ENCODE measurements around the gene NR2F6. TPM values are rescaled to one million over a fixed set of nuclear protein-coding genes. Genes with fewer than 3 reads are reported as not detected.

NR2F6 gene
- polyA plus RNA-seq, 1 donor: 61.1 TPM

GRCh38 chr19:17249887-17250548, 4.3 kb upstream of the NR2F6 start:
- DNase-seq: peak in 1 of 2 donors; percentile 36
- no peaks in the 10 kb centered on the region for H3K27me3 ChIP-seq (ENCODE audit: control insufficient read depth, insufficient read depth, low read length)
- H3K36me3 ChIP-seq (ENCODE audit: control insufficient read depth, insufficient read depth, low read length): no peaks in the 10 kb centered on the region
- no peak overlapping the region for H3K4me3 ChIP-seq (ENCODE audit: low read length)
- H3K9me3 ChIP-seq (ENCODE audit: control insufficient read depth, low read depth, low read length): no peaks in the 10 kb centered on the region
- no CpG with 5 or more reads among the region's 15 CpGs for WGBS (ENCODE audit: insufficient coverage, low lambda C conversion rate)
- H3K27ac ChIP-seq (ENCODE audit: low read length): no peak overlapping the region
- peaks cover 31% of the 10 kb centered on the region for H3K4me1 ChIP-seq (ENCODE audit: control insufficient read depth, insufficient read depth, low read length)

DNA sequence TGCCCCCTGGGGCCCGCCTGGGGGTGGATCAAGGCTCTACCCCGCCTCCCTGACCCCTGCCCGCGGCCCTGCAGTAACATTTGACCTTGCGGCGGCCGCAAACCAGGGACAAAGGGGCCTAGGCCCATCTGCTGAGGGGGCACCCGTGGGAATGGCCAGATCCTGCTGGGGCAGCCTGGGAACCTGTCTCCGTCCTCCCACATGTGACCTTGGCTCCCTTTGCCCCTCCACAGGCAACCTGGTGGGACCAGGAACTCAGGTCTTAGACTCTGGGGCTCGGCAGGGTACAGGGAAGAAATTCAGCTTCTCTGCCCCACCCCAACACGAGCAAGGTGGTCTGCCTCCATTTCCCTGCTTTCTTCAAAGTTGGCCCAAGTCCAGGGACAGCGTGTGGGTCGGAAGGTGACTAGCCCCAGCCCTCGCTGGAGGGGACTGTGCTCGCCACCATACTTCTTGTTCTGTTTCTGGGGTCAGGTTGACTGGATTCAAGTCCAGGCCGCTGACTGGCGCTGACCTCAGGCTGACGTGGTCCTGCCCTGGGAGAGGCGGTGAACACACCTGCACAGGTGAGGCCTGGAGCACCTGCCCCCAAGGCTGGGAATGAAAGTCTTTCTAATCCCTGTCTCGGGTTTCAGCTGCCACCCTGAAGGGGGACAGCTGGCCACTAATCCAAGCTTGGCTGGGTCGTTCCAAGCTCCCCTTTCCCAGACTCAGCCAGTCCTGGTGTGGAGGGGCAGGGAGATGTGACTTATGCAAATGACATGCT, 2.5 kb upstream of the NR2F6 start:
- Histone ChIP-seq H3K27me3 (ENCODE audit: control insufficient read depth, insufficient read depth, low read length) (no peaks in the 10 kb centered on the region), H3K4me1 (ENCODE audit: control insufficient read depth, insufficient read depth, low read length) (peaks cover 31% of the 10 kb centered on the region), H3K4me3 (ENCODE audit: low read length) (no peak overlapping the region), H3K27ac (ENCODE audit: low read length) (peak overlapping the region; percentile 92), H3K9me3 (ENCODE audit: control insufficient read depth, low read depth, low read length) (no peaks in the 10 kb centered on the region), H3K36me3 (ENCODE audit: control insufficient read depth, insufficient read depth, low read length) (no peaks in the 10 kb centered on the region)
- WGBS (ENCODE audit: insufficient coverage, low lambda C conversion rate): no CpG with 5 or more reads among the region's 21 CpGs
- DNase-seq: peak in 1 of 2 donors; percentile 82

GRCh38 chr19:17246681-17247425, 1.1 kb upstream of the NR2F6 start:
- no peaks in the 10 kb centered on the region for H3K27me3 ChIP-seq (ENCODE audit: control insufficient read depth, insufficient read depth, low read length)
- 17% methylated on average over 3 of the region's 21 CpGs for WGBS (ENCODE audit: insufficient coverage, low lambda C conversion rate)
- peaks cover 41% of the 10 kb centered on the region for H3K4me1 ChIP-seq (ENCODE audit: control insufficient read depth, insufficient read depth, low read length)
- H3K9me3 ChIP-seq (ENCODE audit: control insufficient read depth, low read depth, low read length): no peaks in the 10 kb centered on the region
- peak overlapping the region; percentile 53 for H3K4me3 ChIP-seq (ENCODE audit: low read length)
- peak overlapping the region; percentile 92 for H3K27ac ChIP-seq (ENCODE audit: low read length)
- no peaks in the 10 kb centered on the region for H3K36me3 ChIP-seq (ENCODE audit: control insufficient read depth, insufficient read depth, low read length)
- no peak for DNase-seq

- peaks cover 59% of the 10 kb centered on the region for H3K4me1 ChIP-seq (ENCODE audit: control insufficient read depth, insufficient read depth, low read length)
- peak overlapping the region; percentile 81 for H3K27ac ChIP-seq (ENCODE audit: low read length)
- peak in 1 of 2 donors; percentile 70 for DNase-seq
- peak overlapping the region; percentile 76 for H3K4me3 ChIP-seq (ENCODE audit: low read length)
- peaks cover 11% of the 10 kb centered on the region for H3K36me3 ChIP-seq (ENCODE audit: control insufficient read depth, insufficient read depth, low read length)
- H3K9me3 ChIP-seq (ENCODE audit: control insufficient read depth, low read depth, low read length): no peaks in the 10 kb centered on the region
- WGBS (ENCODE audit: insufficient coverage, low lambda C conversion rate): no CpG with 5 or more reads among the region's 100 CpGs
- H3K27me3 ChIP-seq (ENCODE audit: control insufficient read depth, insufficient read depth, low read length): no peaks in the 10 kb centered on the region
Measured at GRCh38 chr19:17244618-17245534, 843 bp downstream of the NR2F6 start.

DNA sequence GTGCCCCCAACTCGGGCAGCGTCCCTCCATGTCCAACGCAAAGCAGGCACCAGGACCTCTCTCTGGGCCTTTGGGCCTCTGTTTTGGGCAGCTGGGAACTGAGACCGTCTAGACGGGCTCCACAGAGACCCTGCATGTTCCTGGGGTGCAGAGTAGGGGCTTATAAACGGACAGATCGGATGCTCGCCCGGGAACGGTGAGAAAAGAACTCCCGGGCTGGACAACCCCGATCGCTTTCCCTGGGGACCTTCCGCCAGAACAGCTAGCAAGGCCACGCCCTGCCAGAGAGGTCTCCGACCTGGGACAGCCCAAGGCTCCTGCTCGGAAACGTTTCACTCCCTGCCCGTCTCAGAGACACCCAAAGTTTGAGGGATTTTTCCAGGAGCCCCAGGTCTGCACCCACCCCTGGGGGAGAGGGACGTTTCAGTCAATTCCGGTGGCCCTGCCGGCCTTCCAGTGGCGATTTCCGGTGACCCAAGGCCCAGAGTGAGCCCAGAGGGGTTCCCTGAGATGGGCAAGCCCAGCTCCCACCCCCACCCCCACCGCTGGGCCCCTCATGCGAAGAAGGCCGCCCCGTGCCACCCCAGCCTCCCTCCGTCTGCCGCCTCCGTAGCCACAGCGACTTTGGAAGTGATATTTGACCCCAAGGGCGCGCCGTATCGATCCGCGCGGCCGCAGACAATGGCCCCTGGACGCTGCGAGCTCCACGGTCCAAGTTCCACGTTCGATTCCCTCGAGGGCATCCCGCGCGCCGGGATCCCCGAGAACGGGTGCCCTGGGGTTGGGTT, 1.7 kb downstream of the NR2F6 start:
- H3K27ac ChIP-seq (ENCODE audit: low read length): peak overlapping the region; percentile 81
- peaks cover 60% of the 10 kb centered on the region for H3K4me1 ChIP-seq (ENCODE audit: control insufficient read depth, insufficient read depth, low read length)
- WGBS (ENCODE audit: insufficient coverage, low lambda C conversion rate): no CpG with 5 or more reads among the region's 52 CpGs
- H3K36me3 ChIP-seq (ENCODE audit: control insufficient read depth, insufficient read depth, low read length): peaks cover 13% of the 10 kb centered on the region
- H3K9me3 ChIP-seq (ENCODE audit: control insufficient read depth, low read depth, low read length): no peaks in the 10 kb centered on the region
- DNase-seq: peak in 1 of 2 donors; percentile 65
- H3K27me3 ChIP-seq (ENCODE audit: control insufficient read depth, insufficient read depth, low read length): no peaks in the 10 kb centered on the region
- peak overlapping the region; percentile 76 for H3K4me3 ChIP-seq (ENCODE audit: low read length)

GRCh38 chr19:17243211-17243829, 2.4 kb downstream of the NR2F6 start:
- Histone ChIP-seq H3K4me1 (ENCODE audit: control insufficient read depth, insufficient read depth, low read length) (peaks cover 54% of the 10 kb centered on the region), H3K27me3 (ENCODE audit: control insufficient read depth, insufficient read depth, low read length) (no peaks in the 10 kb centered on the region)
- peak in 1 of 2 donors; percentile 81 for DNase-seq

GRCh38 chr19:17242431-17243208, 3.1 kb downstream of the NR2F6 start:
- Histone ChIP-seq H3K9me3 (ENCODE audit: control insufficient read depth, low read depth, low read length) (no peaks in the 10 kb centered on the region), H3K4me3 (ENCODE audit: low read length) (peak overlapping the region; percentile 76), H3K27me3 (ENCODE audit: control insufficient read depth, insufficient read depth, low read length) (no peaks in the 10 kb centered on the region), H3K27ac (ENCODE audit: low read length) (peak overlapping the region; percentile 81), H3K4me1 (ENCODE audit: control insufficient read depth, insufficient read depth, low read length) (peaks cover 47% of the 10 kb centered on the region), H3K36me3 (ENCODE audit: control insufficient read depth, insufficient read depth, low read length) (peaks cover 23% of the 10 kb centered on the region)
- no CpG with 5 or more reads among the region's 8 CpGs for WGBS (ENCODE audit: insufficient coverage, low lambda C conversion rate)
- peak in 1 of 2 donors; percentile 18 for DNase-seq

More at GRCh38 chr19:17243211-17243829, 2.4 kb downstream of the NR2F6 start:
- H3K27ac ChIP-seq (ENCODE audit: low read length): peak overlapping the region; percentile 81
- no peaks in the 10 kb centered on the region for H3K9me3 ChIP-seq (ENCODE audit: control insufficient read depth, low read depth, low read length)
- WGBS (ENCODE audit: insufficient coverage, low lambda C conversion rate): no CpG with 5 or more reads among the region's 8 CpGs
- H3K36me3 ChIP-seq (ENCODE audit: control insufficient read depth, insufficient read depth, low read length): peaks cover 18% of the 10 kb centered on the region
- peak overlapping the region; percentile 76 for H3K4me3 ChIP-seq (ENCODE audit: low read length)

DNA sequence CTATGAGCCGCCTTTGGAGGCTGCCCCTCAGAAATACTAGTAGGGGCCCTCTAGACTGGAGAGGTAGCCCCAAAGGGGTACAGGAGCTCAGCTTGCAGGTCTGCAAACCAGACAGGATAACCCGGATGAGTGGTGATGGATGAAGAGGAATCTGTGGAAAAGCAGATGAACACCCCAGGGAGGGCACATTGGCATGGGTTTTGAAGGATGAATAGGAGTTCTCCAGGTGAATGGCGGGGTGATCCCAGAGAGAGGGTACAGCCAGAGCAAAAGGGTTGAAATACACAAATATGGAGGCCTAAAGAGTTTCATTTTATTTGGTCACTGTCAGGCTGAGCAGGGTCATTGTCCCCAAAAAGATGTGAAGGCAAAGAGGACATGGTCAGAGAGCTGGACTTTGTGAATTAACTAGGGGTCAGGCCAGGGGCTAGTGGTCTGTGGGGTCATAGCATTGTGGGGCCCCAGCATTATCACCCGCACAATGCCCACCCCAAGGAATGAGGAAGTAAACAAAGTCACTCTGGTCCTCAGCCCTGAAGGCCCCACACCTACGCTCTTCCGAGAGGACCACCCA, 4.8 kb downstream of the NR2F6 start:
- DNase-seq: no peak

More for the DNA sequence above, 4.8 kb downstream of the NR2F6 start:
- peaks cover 42% of the 10 kb centered on the region for H3K4me1 ChIP-seq (ENCODE audit: control insufficient read depth, insufficient read depth, low read length)
- peak overlapping the region; percentile 11 for H3K4me3 ChIP-seq (ENCODE audit: low read length)
- peaks cover 27% of the 10 kb centered on the region for H3K36me3 ChIP-seq (ENCODE audit: control insufficient read depth, insufficient read depth, low read length)
- no peaks in the 10 kb centered on the region for H3K9me3 ChIP-seq (ENCODE audit: control insufficient read depth, low read depth, low read length)
- H3K27me3 ChIP-seq (ENCODE audit: control insufficient read depth, insufficient read depth, low read length): no peaks in the 10 kb centered on the region
- H3K27ac ChIP-seq (ENCODE audit: low read length): peak overlapping the region; percentile 78
- WGBS (ENCODE audit: insufficient coverage, low lambda C conversion rate): no CpG with 5 or more reads among the region's 6 CpGs
